SU-DHL-6 (cell line): Measurements from ENCODE around the gene PCLO.

Experiments used
- H2AFZ ChIP-seq: fragments of 200-600 bp; sonication (generic); 2 replicates; pipeline ENCODE4 v1.6.1; 2014; ENCODE audit warnings: low read depth, mild to moderate bottlenecking, moderate library complexity, mixed read lengths, antibody characterized with exemption, low read length; ENCODE audit not compliant: severe bottlenecking
- H3F3A ChIP-seq: fragments of 200-600 bp; shearing (Covaris generic); 2 replicates; pipeline ENCODE4 v1.6.0; 2016; ENCODE audit warnings: antibody characterized with exemption, mild to moderate bottlenecking; ENCODE audit not compliant: insufficient read depth
- H3K27ac ChIP-seq: fragments of 200-600 bp; sonication (generic); 2 replicates; pipeline ENCODE4 v1.5.1; 2016; ENCODE audit warnings: low read depth, mild to moderate bottlenecking, low read length, moderate library complexity, mixed read lengths
- H3K27me3 ChIP-seq: fragments of 200-600 bp; sonication (generic), shearing (Covaris generic); 2 replicates; pipeline ENCODE4 v1.6.0; 2014; ENCODE audit warnings: mild to moderate bottlenecking, low read length
- H3K36me3 ChIP-seq: fragments of 200-600 bp; sonication (generic); 2 replicates; pipeline ENCODE4 v1.6.1; 2014; ENCODE audit warnings: mild to moderate bottlenecking, low read length, mixed read lengths
- H3K4me2 ChIP-seq: fragments of 300-600, 200-600 bp; shearing (Covaris generic), sonication (generic); 2 replicates; pipeline ENCODE4 v1.6.0; 2014; ENCODE audit warnings: low read length, low read depth, mild to moderate bottlenecking; ENCODE audit not compliant: poor library complexity, severe bottlenecking
- H3K4me3 ChIP-seq: fragments of 200-600 bp; sonication (generic); 2 replicates; pipeline ENCODE4 v1.5.1; 2014; ENCODE audit warnings: antibody characterized with exemption, low read length, mild to moderate bottlenecking, mixed read lengths; ENCODE audit not compliant: insufficient read depth, poor library complexity, severe bottlenecking
- H3K79me2 ChIP-seq: fragments of 200-600 bp; sonication (generic); 2 replicates; pipeline ENCODE4 v1.6.1; 2014; ENCODE audit warnings: mild to moderate bottlenecking, low read length, moderate library complexity; ENCODE audit not compliant: insufficient read depth
- H3K9ac ChIP-seq: fragments of 200-600 bp; sonication (generic); 2 replicates; pipeline ENCODE4 v1.7.0; 2014; ENCODE audit warnings: mild to moderate bottlenecking, low read length
- H3K9me2 ChIP-seq: fragments of 200-600 bp; sonication (generic); replicated peaks from 2 replicates; pipeline ENCODE4 v1.6.1; 2014; ENCODE audit warnings: low read length; ENCODE audit not compliant: insufficient read depth
- H3K9me3 ChIP-seq: fragments of 200-600 bp; sonication (generic); 2 replicates; pipeline ENCODE4 v1.6.1; 2014; ENCODE audit warnings: low read length, mixed read lengths; ENCODE audit not compliant: insufficient read depth
- H4K20me1 ChIP-seq: fragments of 200-600 bp; sonication (generic); 2 replicates; pipeline ENCODE4 v1.6.1; 2014; ENCODE audit warnings: low read depth, mild to moderate bottlenecking, antibody characterized with exemption, low read length, moderate library complexity, mixed read lengths
- CTCF ChIP-seq: fragments of 200-600 bp; sonication (generic); IDR thresholded peaks from one replicate; pipeline ENCODE4 v1.5.1; 2017; ENCODE audit warnings: antibody characterized with exemption, mild to moderate bottlenecking, low read length, moderate library complexity; ENCODE audit not compliant: insufficient read depth, poor library complexity, severe bottlenecking
- EZH2phosphoT487 ChIP-seq: fragments of 200-600 bp; sonication (generic), shearing (Covaris generic); conservative IDR thresholded peaks from 2 replicates; pipeline ENCODE4 v1.6.1; 2018; ENCODE audit warnings: mild to moderate bottlenecking, antibody characterized with exemption, low read length, moderate library complexity, mixed read lengths

PCLO gene

GRCh38 chr7:82859106-82859850 lies 303.4 kb downstream of the PCLO start:
- no peak for TF ChIP-seq CTCF
- no peak for TF ChIP-seq EZH2phosphoT487
- Histone ChIP-seq H3K9ac (no peak overlapping the region), H2AFZ (no peak overlapping the region), H3K9me3 (no peaks in the 10 kb centered on the region), H3K27me3 (no peaks in the 10 kb centered on the region), H3K4me3 (no peak overlapping the region), H4K20me1 (no peaks in the 10 kb centered on the region), H3K36me3 (no peaks in the 10 kb centered on the region), H3K27ac (no peak overlapping the region), H3F3A (no peaks in the 10 kb centered on the region), H3K79me2 (no peaks in the 10 kb centered on the region), H3K4me2 (no peak overlapping the region), H3K9me2 (0 out of 2 replicates have a peak, but pooled peaks cover 4% of the 10 kb centered on the region)

GRCh38 chr7:82851121-82851520 lies 311.6 kb downstream of the PCLO start:
- H3F3A ChIP-seq: no peaks in the 10 kb centered on the region
- no peak overlapping the region for H2AFZ ChIP-seq
- H3K36me3 ChIP-seq: no peaks in the 10 kb centered on the region
- no peaks in the 10 kb centered on the region for H4K20me1 ChIP-seq
- no peak overlapping the region for H3K27ac ChIP-seq
- H3K79me2 ChIP-seq: no peaks in the 10 kb centered on the region
- no peaks in the 10 kb centered on the region for H3K27me3 ChIP-seq
- no peak overlapping the region for H3K9ac ChIP-seq
- 0 out of 2 replicates have a peak, but pooled peaks cover 4% of the 10 kb centered on the region for H3K9me2 ChIP-seq
- no peaks in the 10 kb centered on the region for H3K9me3 ChIP-seq
- H3K4me3 ChIP-seq: no peak overlapping the region
- no peak overlapping the region for H3K4me2 ChIP-seq
- TF ChIP-seq EZH2phosphoT487 (no peak), CTCF (no peak)

GRCh38 chr7:82841828-82842227 lies 320.9 kb downstream of the PCLO start:
- Histone ChIP-seq H2AFZ (no peak overlapping the region), H3K4me3 (no peak overlapping the region), H3K36me3 (no peaks in the 10 kb centered on the region), H4K20me1 (no peaks in the 10 kb centered on the region), H3F3A (no peaks in the 10 kb centered on the region), H3K27me3 (no peaks in the 10 kb centered on the region), H3K9ac (no peak overlapping the region), H3K9me3 (no peaks in the 10 kb centered on the region), H3K27ac (no peak overlapping the region), H3K4me2 (no peak overlapping the region), H3K79me2 (no peaks in the 10 kb centered on the region), H3K9me2 (no peaks in the 10 kb centered on the region)
- no peak for TF ChIP-seq EZH2phosphoT487
- TF ChIP-seq CTCF: no peak
